A673 (cell line): ENCODE data around the gene TRAF5. TPM values are rescaled to one million over a fixed set of nuclear protein-coding genes. Genes with fewer than 3 reads are reported as not detected.

ENCODE experiments used
- BruUV-seq: library from RNA; stranded (reverse); fragments of 400-500 nt; replicated peaks from 2 replicates; lab custom pipeline; 2021; lab: Mats Ljungman, UMichigan
- CTCF ChIA-PET: fragments of 300-600 bp; sonication (Branson Sonifier 250); formaldehyde crosslinking; loops from one replicate; lab custom pipeline; 2022; ENCODE audit warnings: antibody characterized with exemption; lab: Charles Lee
- POLR2A ChIA-PET: fragments of 300-600 bp; sonication (Branson Sonifier 250); formaldehyde crosslinking; loops from one replicate; lab custom pipeline; 2022; ENCODE audit warnings: antibody characterized with exemption; ENCODE audit not compliant: low non-redundant PET; lab: Charles Lee
- DNase-seq: peaks from one replicate; pipeline ENCODE4 v3.0.0-alpha.2; 2015; ENCODE audit warnings: low spot score
- H3K27ac ChIP-seq: fragments of 200-600 bp; sonication (generic); 2 replicates; pipeline ENCODE4 v1.5.1; 2016; ENCODE audit warnings: mixed run types, low read depth, mild to moderate bottlenecking, mixed read lengths, antibody characterized with exemption, low read length; ENCODE audit not compliant: poor library complexity, severe bottlenecking
- H3K27me3 ChIP-seq: fragments of 200-600 bp; sonication (generic); replicated peaks from 2 replicates; pipeline ENCODE4 v1.6.1; 2017; ENCODE audit warnings: mixed run types, low read depth, mild to moderate bottlenecking, mixed read lengths, antibody characterized with exemption, low read length; ENCODE audit not compliant: insufficient read depth, poor library complexity
- H3K36me3 ChIP-seq: fragments of 200-600 bp; sonication (generic); 2 replicates; pipeline ENCODE4 v1.6.1; 2016; ENCODE audit warnings: mixed run types, mild to moderate bottlenecking, mixed read lengths, antibody characterized with exemption, low read length; ENCODE audit not compliant: insufficient read depth, poor library complexity, severe bottlenecking
- H3K4me1 ChIP-seq: fragments of 200-600 bp; sonication (generic); 2 replicates; pipeline ENCODE4 v1.6.1; 2017; ENCODE audit warnings: mixed run types, mild to moderate bottlenecking, mixed read lengths, antibody characterized with exemption, low read length; ENCODE audit not compliant: insufficient read depth, poor library complexity, severe bottlenecking
- H3K4me3 ChIP-seq: fragments of 200-600 bp; sonication (generic); 2 replicates; pipeline ENCODE4 v1.5.1; 2016; ENCODE audit warnings: low read depth, mixed run types, mild to moderate bottlenecking, mixed read lengths, low read length; ENCODE audit not compliant: poor library complexity, severe bottlenecking
- H3K9me3 ChIP-seq: fragments of 200-600 bp; sonication (generic); 2 replicates; pipeline ENCODE4 v1.6.1; 2016; ENCODE audit warnings: mixed run types, low read depth, mild to moderate bottlenecking, mixed read lengths, antibody characterized with exemption, low read length; ENCODE audit not compliant: poor library complexity, severe bottlenecking
- CTCF ChIP-seq: fragments of 300-800, 200-600 bp; sonication (generic); conservative IDR thresholded peaks from 2 replicates; pipeline ENCODE4 v1.5.1; 2017; ENCODE audit warnings: low read depth, mild to moderate bottlenecking, antibody characterized with exemption, low read length, moderate library complexity, mixed read lengths
- EZH2 ChIP-seq: fragments of 200-600 bp; sonication (generic); IDR thresholded peaks from 2 replicates; pipeline ENCODE4 v1.6.1; 2017; ENCODE audit warnings: borderline replicate concordance, low read depth, mild to moderate bottlenecking, mixed read lengths, antibody characterized with exemption, low read length; ENCODE audit not compliant: poor library complexity, severe bottlenecking
- intact Hi-C: fragments of 100-400 bp; cut with micrococcal nuclease; formaldehyde crosslinking; loops from one replicate; pipeline ENCODE4 v1.10.0; 2022; ENCODE audit not compliant: unreplicated experiment
- total RNA-seq: library from RNA; stranded (reverse); gene quantifications from 2 replicates; pipeline ENCODE4 v1.2.3, GENCODE V29; 2021

TRAF5 gene
- total RNA-seq, 1 experiment from 2014 or later = 7.1 TPM

DNA sequence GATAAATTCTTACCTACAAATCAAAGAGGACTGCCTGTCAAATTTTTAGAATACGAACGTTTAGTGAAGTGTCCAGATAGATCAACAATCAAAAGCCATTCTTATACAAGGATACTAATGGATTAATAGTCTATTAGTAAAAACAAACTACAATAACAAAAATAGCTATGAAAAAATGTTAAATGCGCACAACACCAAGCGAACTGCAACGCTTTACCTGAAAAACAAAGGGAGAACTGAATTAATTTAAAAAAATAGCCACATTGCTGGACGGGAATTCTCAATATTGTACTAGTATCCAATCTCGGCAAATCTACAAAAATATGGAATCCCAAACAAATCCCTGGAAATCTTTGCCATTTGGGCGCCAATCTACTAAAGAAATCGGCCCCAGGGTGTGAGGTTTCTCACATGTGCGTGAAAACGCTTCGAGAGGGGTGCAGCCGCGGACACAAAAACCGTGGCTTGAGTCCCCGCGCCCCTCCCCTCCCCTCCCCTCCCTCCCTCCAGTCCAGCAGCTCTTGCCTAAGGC lies 55.6 kb downstream of the TRAF5 start:
- H3K4me3 ChIP-seq = peak overlapping the region; percentile 64
- H3K36me3 ChIP-seq = no peaks in the 10 kb centered on the region
- H3K27me3 ChIP-seq = no peaks in the 10 kb centered on the region
- H3K4me1 ChIP-seq = peaks cover 5% of the 10 kb centered on the region
- BruUV-seq = TSS peak; percentile 90
- ChIA-PET POLR2A (interaction anchor here (0.6 kb wide), 2 partner anchors 31 to 1810 kb away, joined by 4 to 16 read pairs; no protein-coding TSS in a partner anchor), CTCF (no interaction called here)
- H3K27ac ChIP-seq = peak overlapping the region; percentile 86
- H3K9me3 ChIP-seq = no peaks in the 10 kb centered on the region
- no peak for DNase-seq
- TF ChIP-seq EZH2 = no peak
- no peak for TF ChIP-seq CTCF
- intact Hi-C loops = no loop called here

GRCh38 chr1:211382714-211383480 lies 56.3 kb downstream of the TRAF5 start:
- Histone ChIP-seq H3K4me1 (peaks cover 5% of the 10 kb centered on the region), H3K9me3 (no peaks in the 10 kb centered on the region), H3K36me3 (no peaks in the 10 kb centered on the region), H3K4me3 (peak overlapping the region; percentile 64), H3K27ac (peak overlapping the region; percentile 86), H3K27me3 (no peaks in the 10 kb centered on the region)
- ChIA-PET CTCF (no interaction called here), POLR2A (interaction anchor here (0.6 kb wide), 3 partner anchors 30 to 1811 kb away, joined by 3 to 16 read pairs (median 4); no protein-coding TSS in a partner anchor)
- intact Hi-C loops = no loop called here
- no TSS peak for BruUV-seq
- DNase-seq = peak; percentile 94
- no peak for TF ChIP-seq CTCF
- TF ChIP-seq EZH2 = no peak

DNA sequence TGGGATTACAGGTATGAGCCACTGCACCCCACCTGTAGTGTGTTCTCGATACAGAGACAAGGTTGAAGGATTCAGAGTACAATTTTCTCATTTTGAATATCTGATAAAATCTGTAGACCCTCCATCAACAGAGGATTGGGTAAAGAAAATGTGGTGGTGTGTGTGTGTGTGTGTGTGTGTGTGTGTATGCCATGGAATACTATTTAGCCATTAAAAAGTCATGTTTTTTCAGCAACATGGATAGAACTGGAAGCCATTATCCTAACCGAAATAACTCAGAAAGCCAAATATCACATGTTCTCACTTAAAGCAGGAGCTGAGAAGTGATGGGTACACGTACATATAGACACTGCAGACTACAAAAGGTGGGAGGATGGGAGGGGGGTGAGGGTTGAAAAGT lies 57.9 kb downstream of the TRAF5 start:
- H3K4me3 ChIP-seq = no peak overlapping the region
- intact Hi-C loops = no loop called here
- BruUV-seq = no TSS peak
- no peaks in the 10 kb centered on the region for H3K36me3 ChIP-seq
- ChIA-PET CTCF (no interaction called here), POLR2A (no interaction called here)
- peaks cover 5% of the 10 kb centered on the region for H3K4me1 ChIP-seq
- H3K27me3 ChIP-seq = peaks cover 10% of the 10 kb centered on the region
- H3K27ac ChIP-seq = no peak overlapping the region
- TF ChIP-seq CTCF (no peak), EZH2 (no peak)
- no peaks in the 10 kb centered on the region for H3K9me3 ChIP-seq
- DNase-seq = no peak
